GM12892 (cell line): ENCODE results near the gene EPN2.

ENCODE experiments used
- POLR2A ChIP-seq: IDR thresholded peaks from 2 replicates; pipeline ENCODE4 v1.6.1; 2011; ENCODE audit warnings: low read depth, low read length, control low read depth
- TAF1 ChIP-seq: IDR thresholded peaks from 2 replicates; pipeline ENCODE4 v1.6.1; 2011; ENCODE audit warnings: low read depth, mild to moderate bottlenecking, control low read depth, low read length, borderline replicate concordance

DNA sequence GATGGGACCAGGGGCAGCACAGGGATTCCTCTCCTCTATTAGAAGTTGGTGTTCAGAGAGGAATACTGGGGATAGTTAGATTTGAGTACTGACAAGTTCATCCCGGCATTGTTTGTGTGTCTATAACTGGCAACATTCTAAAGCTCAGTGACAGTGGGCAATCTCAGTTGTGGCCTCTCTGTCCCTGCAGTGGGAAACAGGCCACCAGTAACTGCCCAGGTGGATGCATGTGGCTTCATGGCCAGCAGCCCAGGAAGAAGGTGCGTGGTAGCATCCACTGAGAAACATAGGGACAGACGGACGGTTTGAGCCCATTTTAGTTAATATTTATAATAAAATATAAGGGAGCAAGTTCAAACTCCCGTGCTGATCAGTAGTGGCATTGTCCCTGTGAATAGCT lies 73.8 kb downstream of the EPN2 start:
- TF ChIP-seq TAF1 (no peak), POLR2A (no peak)
